Thyroid gland (tissue), 4 donors: Measurements from ENCODE around the gene CYP1A2. TPM values are rescaled to one million over a fixed set of nuclear protein-coding genes. Genes with fewer than 3 reads are reported as not detected.

ENCODE experiments used
- DNase-seq, 2 donors: peaks; one replicate each; pipeline ENCODE4 v3.0.0-alpha.2; 2019
- H3K27ac ChIP-seq, 3 donors: fragments of 200-600 bp; sonication (generic); 1 replicate in 2 of 3; 2 replicates in 1 of 3; pipeline ENCODE4 v1.5.1; 2016 to 2019; ENCODE audit warnings: mild to moderate bottlenecking in 1 of 3, moderate library complexity in 1 of 3
- H3K27me3 ChIP-seq: fragments of 200-600 bp; sonication (generic); one replicate; pipeline ENCODE4 v1.5.1; 2019
- H3K36me3 ChIP-seq, 2 donors: fragments of 200-600 bp; sonication (generic); one replicate each; pipeline ENCODE4 v1.5.1; 2016 to 2019
- H3K4me1 ChIP-seq, 2 donors: fragments of 200-600 bp; sonication (generic); one replicate each; pipeline ENCODE4 v1.5.1; 2017 to 2019
- H3K4me3 ChIP-seq, 3 donors: fragments of 200-600 bp; sonication (generic); replicated peaks in 1 of 3; 1 replicate in 2 of 3; 2 replicates in 1 of 3; pipeline ENCODE4 v1.5.1; 2016; ENCODE audit warnings: mild to moderate bottlenecking in 1 of 3
- H3K9me3 ChIP-seq: fragments of 200-600 bp; sonication (generic); one replicate; pipeline ENCODE4 v1.5.1; 2017
- POLR2A ChIP-seq, 2 donors: fragments of 450-650 bp; IDR thresholded peaks; one replicate each; pipeline ENCODE4 v1.6.1; 2017; ENCODE audit warnings: antibody characterized with exemption in 2 of 2, mild to moderate bottlenecking in 2 of 2, moderate library complexity in 1 of 2
- WGBS, 2 donors: methylation state at CpG; one replicate each; pipeline ENCODE4 v1.1.5; 2017; 5-methylcytosine and 5-hydroxymethylcytosine counted together
- intact Hi-C: fragments of 100-400 bp; cut with DNase I; formaldehyde crosslinking; loops from one replicate; pipeline ENCODE4 v1.15.1; 2023
- total RNA-seq, 4 donors: library from RNA; depleted of rRNA; stranded (reverse); fragments of >200 nt; gene quantifications; one replicate each; pipeline ENCODE4 v1.2.3, GENCODE V29; 2016
- TF ChIP-seq, protein P1 (sequence below), 6 experiments: fragments of 200-600 bp in 3 of 6; fragments of 450-650 bp in 3 of 6; sonication (generic) in 3 of 6; IDR thresholded peaks; one replicate each; pipeline ENCODE4 v1.5.1; 2016 to 2019; ENCODE audit warnings: antibody characterized with exemption in 6 of 6, mild to moderate bottlenecking in 2 of 6, inconsistent platforms in 1 of 6, moderate library complexity in 1 of 6

CYP1A2 gene
- total RNA-seq, 4 donors from 2014 or later, result 1.3 to 9.9 (median 2.9) TPM

DNA sequence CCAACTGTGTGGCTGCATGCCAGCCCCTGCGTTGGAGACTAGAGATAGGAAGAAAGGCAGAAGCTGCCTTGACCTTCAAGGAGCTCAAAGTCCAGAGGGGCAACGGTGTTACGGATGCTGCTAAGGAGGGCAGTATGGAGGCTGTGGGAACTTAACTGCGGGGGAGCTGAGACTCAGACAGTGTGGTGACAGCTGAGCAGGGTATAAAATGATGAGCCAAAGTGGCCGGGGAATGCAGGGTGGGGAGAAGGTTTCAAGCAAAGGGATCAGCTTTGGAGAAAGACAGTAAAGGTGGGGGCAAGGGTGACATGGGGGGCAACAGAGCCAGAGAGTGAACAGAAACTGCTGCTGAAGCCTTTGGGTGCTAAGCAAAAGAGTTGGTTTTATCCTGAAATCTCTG, 6.2 kb upstream of the CYP1A2 start:
- H3K27me3 ChIP-seq, result no peaks in the 10 kb centered on the region
- H3K36me3 ChIP-seq, result no peaks in the 10 kb centered on the region
- H3K27ac ChIP-seq, result no peak overlapping the region
- no peak for DNase-seq
- WGBS, 2 donors, result 87 to 98% methylated on average over 5 of the region's 5 CpGs
- no peak for TF ChIP-seq POLR2A (IDR thresholded peaks at IDR 0.05)
- no peaks in the 10 kb centered on the region for H3K9me3 ChIP-seq
- intact Hi-C loops, result no loop called here
- H3K4me1 ChIP-seq, result no peaks in the 10 kb centered on the region
- H3K4me3 ChIP-seq, result no peak overlapping the region

DNA sequence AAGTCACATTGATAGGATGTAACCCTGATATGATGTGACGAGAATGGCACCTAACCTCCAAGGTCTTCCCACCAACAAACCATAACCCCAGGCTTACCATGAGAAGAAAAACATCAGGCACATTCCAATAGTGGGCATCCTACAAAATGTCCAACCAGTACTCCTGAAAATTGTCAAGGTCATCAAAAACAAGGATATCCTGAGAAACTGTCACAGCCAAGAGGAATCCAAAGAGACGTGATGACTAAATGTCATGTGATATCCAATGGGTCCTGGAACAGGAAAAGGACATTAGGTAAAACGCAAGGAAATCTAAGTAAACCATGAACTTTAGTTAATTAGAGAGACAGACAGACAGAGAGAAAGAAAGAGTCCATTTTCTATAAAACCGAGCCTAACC, 2.3 kb upstream of the CYP1A2 start:
- Histone ChIP-seq H3K4me1 (peaks cover 4 to 8% of the 10 kb centered on the region in 2 donors), H3K27me3 (no peaks in the 10 kb centered on the region), H3K9me3 (no peaks in the 10 kb centered on the region), H3K27ac (no peak overlapping the region), H3K36me3 (no peaks in the 10 kb centered on the region), H3K4me3 (no peak overlapping the region)
- TF ChIP-seq, protein P1, sequence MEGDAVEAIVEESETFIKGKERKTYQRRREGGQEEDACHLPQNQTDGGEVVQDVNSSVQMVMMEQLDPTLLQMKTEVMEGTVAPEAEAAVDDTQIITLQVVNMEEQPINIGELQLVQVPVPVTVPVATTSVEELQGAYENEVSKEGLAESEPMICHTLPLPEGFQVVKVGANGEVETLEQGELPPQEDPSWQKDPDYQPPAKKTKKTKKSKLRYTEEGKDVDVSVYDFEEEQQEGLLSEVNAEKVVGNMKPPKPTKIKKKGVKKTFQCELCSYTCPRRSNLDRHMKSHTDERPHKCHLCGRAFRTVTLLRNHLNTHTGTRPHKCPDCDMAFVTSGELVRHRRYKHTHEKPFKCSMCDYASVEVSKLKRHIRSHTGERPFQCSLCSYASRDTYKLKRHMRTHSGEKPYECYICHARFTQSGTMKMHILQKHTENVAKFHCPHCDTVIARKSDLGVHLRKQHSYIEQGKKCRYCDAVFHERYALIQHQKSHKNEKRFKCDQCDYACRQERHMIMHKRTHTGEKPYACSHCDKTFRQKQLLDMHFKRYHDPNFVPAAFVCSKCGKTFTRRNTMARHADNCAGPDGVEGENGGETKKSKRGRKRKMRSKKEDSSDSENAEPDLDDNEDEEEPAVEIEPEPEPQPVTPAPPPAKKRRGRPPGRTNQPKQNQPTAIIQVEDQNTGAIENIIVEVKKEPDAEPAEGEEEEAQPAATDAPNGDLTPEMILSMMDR (IDR thresholded peaks at IDR 0.05), result no peak
- TF ChIP-seq POLR2A (IDR thresholded peaks at IDR 0.05), result no peak
- whole genome bisulfite sequencing, 2 donors, result 82 to 85% methylated on average over 4 of the region's 4 CpGs
- intact Hi-C loops, result no loop called here
- DNase-seq, result no peak

DNA sequence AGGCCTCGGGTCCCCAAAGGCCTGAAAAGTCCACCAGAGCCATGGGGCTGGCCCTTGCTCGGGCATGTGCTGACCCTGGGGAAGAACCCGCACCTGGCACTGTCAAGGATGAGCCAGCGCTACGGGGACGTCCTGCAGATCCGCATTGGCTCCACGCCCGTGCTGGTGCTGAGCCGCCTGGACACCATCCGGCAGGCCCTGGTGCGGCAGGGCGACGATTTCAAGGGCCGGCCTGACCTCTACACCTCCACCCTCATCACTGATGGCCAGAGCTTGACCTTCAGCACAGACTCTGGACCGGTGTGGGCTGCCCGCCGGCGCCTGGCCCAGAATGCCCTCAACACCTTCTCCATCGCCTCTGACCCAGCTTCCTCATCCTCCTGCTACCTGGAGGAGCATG, 1.2 kb downstream of the CYP1A2 start:
- no peaks in the 10 kb centered on the region for H3K9me3 ChIP-seq
- intact Hi-C loops, result no loop called here
- no peak for DNase-seq
- no peak overlapping the region for H3K4me3 ChIP-seq
- H3K27ac ChIP-seq, result no peak overlapping the region
- TF ChIP-seq, protein P1 (IDR thresholded peaks at IDR 0.05), result no peak
- no peak for TF ChIP-seq POLR2A (IDR thresholded peaks at IDR 0.05)
- no peaks in the 10 kb centered on the region for H3K36me3 ChIP-seq
- peaks cover 26 to 30% of the 10 kb centered on the region in 2 donors for H3K4me1 ChIP-seq
- 95 to 97% methylated on average over 15 to 20 of the region's 20 CpGs for WGBS, 2 donors
- H3K27me3 ChIP-seq, result no peaks in the 10 kb centered on the region

DNA sequence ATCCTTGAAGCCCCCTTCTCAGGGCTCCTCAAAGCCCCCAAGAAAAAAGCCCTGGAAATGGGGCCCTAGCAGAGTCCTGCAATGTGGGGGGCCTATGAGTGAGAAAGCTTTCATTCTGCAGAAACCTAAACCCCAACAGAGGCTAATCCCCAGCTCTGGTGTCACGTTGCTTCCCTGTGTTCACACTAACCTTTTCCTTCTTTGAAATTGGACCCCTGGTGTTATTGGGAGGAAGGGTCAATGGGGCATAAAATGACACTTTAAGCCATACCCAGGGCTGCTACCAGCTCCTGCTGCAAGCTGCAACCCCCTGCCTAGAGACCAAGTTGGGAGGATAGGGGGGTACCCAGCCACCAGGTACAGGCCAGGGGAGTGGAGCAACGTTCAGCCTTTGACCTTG, 2.1 kb downstream of the CYP1A2 start:
- Histone ChIP-seq H3K4me1 (peaks cover 26 to 30% of the 10 kb centered on the region in 2 donors), H3K36me3 (no peaks in the 10 kb centered on the region), H3K27me3 (no peaks in the 10 kb centered on the region), H3K9me3 (no peaks in the 10 kb centered on the region), H3K4me3 (no peak overlapping the region), H3K27ac (no peak overlapping the region)
- intact Hi-C loops, result no loop called here
- no peak for DNase-seq
- 58 to 86% methylated on average over 2 of the region's 2 CpGs for WGBS, 2 donors
- TF ChIP-seq, protein P1 (IDR thresholded peaks at IDR 0.05), result no peak
- TF ChIP-seq POLR2A (IDR thresholded peaks at IDR 0.05), result no peak

DNA sequence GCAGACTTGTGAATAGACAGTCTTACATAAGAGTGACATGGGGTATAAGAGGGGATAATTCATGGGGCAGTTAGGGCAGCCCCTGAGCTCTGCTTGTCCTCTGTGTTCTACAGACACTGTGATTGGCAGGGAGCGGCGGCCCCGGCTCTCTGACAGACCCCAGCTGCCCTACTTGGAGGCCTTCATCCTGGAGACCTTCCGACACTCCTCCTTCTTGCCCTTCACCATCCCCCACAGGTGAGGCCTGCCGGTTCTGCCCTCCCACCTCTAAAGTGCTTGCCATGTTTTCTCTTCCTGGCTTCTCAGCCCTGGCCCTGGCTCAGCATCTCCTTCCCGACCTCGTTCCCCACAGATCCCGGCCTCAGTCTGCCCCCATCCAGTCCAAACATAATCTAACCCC, 3.4 kb downstream of the CYP1A2 start:
- 56 to 60% methylated on average over 8 of the region's 8 CpGs for WGBS, 2 donors
- peaks cover 26 to 30% of the 10 kb centered on the region in 2 donors for H3K4me1 ChIP-seq
- H3K27me3 ChIP-seq, result no peaks in the 10 kb centered on the region
- intact Hi-C loops, result no loop called here
- H3K9me3 ChIP-seq, result no peaks in the 10 kb centered on the region
- no peak for TF ChIP-seq POLR2A (IDR thresholded peaks at IDR 0.05)
- TF ChIP-seq, protein P1 (IDR thresholded peaks at IDR 0.05), result no peak
- no peaks in the 10 kb centered on the region for H3K36me3 ChIP-seq
- peak; percentile 25 to 36 for DNase-seq
- H3K4me3 ChIP-seq, result no peak overlapping the region
- peak overlapping the region; percentile 69 to 91 (median 88) for H3K27ac ChIP-seq

DNA sequence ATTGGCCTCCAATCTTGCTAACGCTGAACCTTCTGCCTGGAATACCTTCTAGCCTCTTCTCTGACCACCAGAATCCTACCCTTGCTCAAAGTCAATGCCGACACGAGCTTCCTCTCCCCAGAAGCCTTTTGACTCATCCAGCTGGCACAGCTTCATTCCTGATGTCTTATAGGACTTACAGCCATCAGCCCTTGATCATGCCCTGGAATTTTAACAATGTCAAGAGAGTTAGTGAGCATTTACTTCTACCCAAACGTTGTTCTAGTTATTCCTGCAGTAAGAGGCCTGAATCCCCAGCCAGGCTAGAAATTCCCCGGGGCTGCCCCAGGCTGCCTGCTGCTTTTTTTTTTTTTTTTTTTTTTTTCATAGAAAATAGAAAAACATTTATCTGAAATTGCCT, 3.9 kb downstream of the CYP1A2 start:
- H3K9me3 ChIP-seq, result no peaks in the 10 kb centered on the region
- peaks cover 26 to 30% of the 10 kb centered on the region in 2 donors for H3K4me1 ChIP-seq
- TF ChIP-seq POLR2A (IDR thresholded peaks at IDR 0.05), result no peak
- TF ChIP-seq, protein P1 (IDR thresholded peaks at IDR 0.05), result no peak
- peak; percentile 78 to 81 for DNase-seq
- intact Hi-C loops, result no loop called here
- 15 to 31% methylated on average over 5 of the region's 5 CpGs for WGBS, 2 donors
- no peak overlapping the region for H3K4me3 ChIP-seq
- H3K27me3 ChIP-seq, result no peaks in the 10 kb centered on the region
- no peaks in the 10 kb centered on the region for H3K36me3 ChIP-seq
- peak overlapping the region; percentile 69 to 91 (median 88) for H3K27ac ChIP-seq
